Body of pancreas (tissue), 4 donors: ENCODE measurements around the gene SOCS7.
"Not testable (repeated sequence)": the region's sequence is repeated elsewhere in the genome, so short reads cannot be mapped to it uniquely, and the experiment has no call there.

Experiments used
- POLR2A ChIP-seq, 3 donors: fragments of 450-650 bp; IDR thresholded peaks; one replicate each; pipeline ENCODE4 v1.6.1; 2016; ENCODE audit warnings: antibody characterized with exemption in 3 of 3, mild to moderate bottlenecking in 2 of 3
- TF ChIP-seq, protein P1 (sequence below), 7 experiments: fragments of 450-650 bp in 4 of 7; fragments of 200-600 bp in 3 of 7; sonication (generic) in 3 of 7; IDR thresholded peaks; one replicate each; pipeline ENCODE4 v1.5.1; 2016 to 2019; ENCODE audit warnings: antibody characterized with exemption in 7 of 7

DNA sequence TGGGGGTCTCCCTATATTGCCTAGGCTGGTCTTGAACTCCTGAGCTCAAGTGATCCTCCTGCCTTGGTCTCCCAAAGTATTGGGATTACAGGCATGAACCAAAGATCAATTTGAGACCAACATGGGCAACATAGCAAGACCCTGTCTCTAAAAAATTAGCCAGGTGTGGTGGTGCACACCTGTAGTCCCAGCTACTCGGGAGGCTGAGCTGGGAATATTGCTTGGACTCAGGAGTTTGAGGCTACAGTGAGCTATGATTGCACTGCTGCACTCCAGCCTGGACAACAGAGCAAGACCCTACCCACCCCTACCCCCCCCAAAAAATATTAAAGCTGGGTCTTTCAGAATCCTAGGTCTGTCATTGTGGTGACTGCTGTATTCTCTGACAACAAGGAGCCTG, 85.7 kb downstream of the SOCS7 start:
- not testable (repeated sequence) for TF ChIP-seq POLR2A (IDR thresholded peaks at IDR 0.05)
- TF ChIP-seq, protein P1, sequence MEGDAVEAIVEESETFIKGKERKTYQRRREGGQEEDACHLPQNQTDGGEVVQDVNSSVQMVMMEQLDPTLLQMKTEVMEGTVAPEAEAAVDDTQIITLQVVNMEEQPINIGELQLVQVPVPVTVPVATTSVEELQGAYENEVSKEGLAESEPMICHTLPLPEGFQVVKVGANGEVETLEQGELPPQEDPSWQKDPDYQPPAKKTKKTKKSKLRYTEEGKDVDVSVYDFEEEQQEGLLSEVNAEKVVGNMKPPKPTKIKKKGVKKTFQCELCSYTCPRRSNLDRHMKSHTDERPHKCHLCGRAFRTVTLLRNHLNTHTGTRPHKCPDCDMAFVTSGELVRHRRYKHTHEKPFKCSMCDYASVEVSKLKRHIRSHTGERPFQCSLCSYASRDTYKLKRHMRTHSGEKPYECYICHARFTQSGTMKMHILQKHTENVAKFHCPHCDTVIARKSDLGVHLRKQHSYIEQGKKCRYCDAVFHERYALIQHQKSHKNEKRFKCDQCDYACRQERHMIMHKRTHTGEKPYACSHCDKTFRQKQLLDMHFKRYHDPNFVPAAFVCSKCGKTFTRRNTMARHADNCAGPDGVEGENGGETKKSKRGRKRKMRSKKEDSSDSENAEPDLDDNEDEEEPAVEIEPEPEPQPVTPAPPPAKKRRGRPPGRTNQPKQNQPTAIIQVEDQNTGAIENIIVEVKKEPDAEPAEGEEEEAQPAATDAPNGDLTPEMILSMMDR (IDR thresholded peaks at IDR 0.05) = not testable (repeated sequence)
